ENCODE data around the gene ATP5F1D. TPM values are rescaled to one million over a fixed set of nuclear protein-coding genes. Genes with fewer than 3 reads are reported as not detected.

ATP5F1D gene
- total and polyA plus RNA-seq, 2 of the 8 experiments (the other 6 are each of a cell fraction or from before 2014, with no cell fraction given), result 174 to 249 TPM

DNA sequence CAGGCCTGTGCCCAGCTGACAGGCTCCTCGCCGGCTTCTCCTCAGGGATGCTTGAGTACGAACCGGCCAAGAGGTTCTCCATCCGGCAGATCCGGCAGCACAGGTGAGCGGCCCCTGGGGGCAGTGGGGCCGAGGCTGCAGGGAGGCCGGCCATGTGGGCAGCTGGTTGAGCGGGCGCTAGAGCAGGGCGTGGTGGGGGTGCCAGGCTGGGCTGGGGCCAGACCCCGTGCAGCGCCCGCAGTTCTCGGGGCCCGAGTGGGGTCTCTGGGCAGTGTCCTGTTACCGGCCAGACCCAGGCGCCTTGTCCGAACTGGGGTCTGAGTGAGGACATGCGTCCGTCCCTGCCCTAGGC, 19.7 kb upstream of the ATP5F1D start:
- no peaks in the 10 kb centered on the region for H3K9me3 ChIP-seq (ENCODE audit: insufficient read depth in 2 of 2, low read depth in 1 of 2, low read length in 1 of 2)
- no peak overlapping the region for H3K9ac ChIP-seq (replicated peaks in 1 of 4; ENCODE audit: extremely low read depth in 1 of 4, low read depth in 3 of 4, low read length in 3 of 4)
- peaks cover 0 to 2% (median 1%) of the 10 kb centered on the region in 4 experiments; a peak in 3 of 7 replicates for H3K4me1 ChIP-seq (replicated peaks in 1 of 4; ENCODE audit: control insufficient read depth in 3 of 4, insufficient read depth in 4 of 4, low read length in 3 of 4)
- H3K79me2 ChIP-seq (ENCODE audit: control insufficient read depth in 1 of 2, insufficient read depth in 2 of 2, low read length in 2 of 2), result peaks cover 0 to 18% of the 10 kb centered on the region in 2 experiments; a peak in 2 of 4 replicates
- H3K4me2 ChIP-seq (ENCODE audit: insufficient read depth in 1 of 2, low read depth in 2 of 2, low read length in 2 of 2), result no peak overlapping the region
- no peak overlapping the region for H3K27ac ChIP-seq (ENCODE audit: low read depth, low read length)
- H4K20me1 ChIP-seq (replicated peaks in 1 of 2; ENCODE audit: control insufficient read depth in 1 of 2, insufficient read depth in 2 of 2, low read length in 2 of 2), result peaks cover 23 to 35% of the 10 kb centered on the region in 2 experiments
- H2BK12ac ChIP-seq (ENCODE audit: low read depth, low read length), result no peak overlapping the region
- no peak overlapping the region for H3K23ac ChIP-seq (ENCODE audit: insufficient read length)
- no peak overlapping the region for H4K91ac ChIP-seq (replicated peaks; ENCODE audit: insufficient read length, low read length)
- H2BK5ac ChIP-seq (ENCODE audit: low read depth, low read length), result no peak overlapping the region
- ChIA-PET CTCF (ENCODE audit: partially characterized antibody) (interaction anchor here (0.7 to 9.0 kb wide), 24 partner anchors 10 to 189 kb away, joined by 3 to 56 read pairs (median 5); no protein-coding TSS in a partner anchor), POLR2A (ENCODE audit: partially characterized antibody) (interaction anchor here (0.9 to 2.1 kb wide), 9 partner anchors 8 to 203 kb away, joined by 3 to 10 read pairs (median 5); partner anchors contain the start of genes CBARP and CIRBP)
- H3K56ac ChIP-seq (replicated peaks; ENCODE audit: insufficient read length, low read depth, low read length), result no peak overlapping the region
- no peak overlapping the region for H3K4ac ChIP-seq (replicated peaks; ENCODE audit: insufficient read length, low read depth, low read length)
- H3K36me3 ChIP-seq (ENCODE audit: control insufficient read depth in 2 of 4, insufficient read depth in 4 of 4, low read length in 3 of 4), result peaks cover 0 to 45% (median 0%) of the 10 kb centered on the region in 4 experiments; a peak in 3 of 8 replicates
- no peak overlapping the region for H2AK5ac ChIP-seq (ENCODE audit: low read depth, low read length)
- no peak overlapping the region for H2BK20ac ChIP-seq (ENCODE audit: low read length)
- no peak overlapping the region for H2BK120ac ChIP-seq (replicated peaks; ENCODE audit: low read depth, low read length)
- FAIRE-seq (no peak), DNase-seq (ENCODE audit: low read depth in 1 of 2, low spot score in 2 of 2) (no peak)
- no peaks in the 10 kb centered on the region for H3K27me3 ChIP-seq (replicated peaks in 1 of 4; ENCODE audit: control insufficient read depth in 3 of 4, extremely low read depth in 1 of 4, insufficient read depth in 3 of 4, low read length in 3 of 4)
- H3K4me3 ChIP-seq (ENCODE audit: extremely low read depth in 1 of 4, insufficient read depth in 2 of 4, low read depth in 3 of 4, low read length in 4 of 4), result no peak overlapping the region
- no peak overlapping the region for H3K14ac ChIP-seq (ENCODE audit: insufficient read length)
- 0 out of 2 replicates have a peak overlapping the region, but pooled peaks have one; percentile 35 for H4K8ac ChIP-seq (ENCODE audit: extremely low read depth, insufficient read depth, low read length)
- peaks cover 7% of the 10 kb centered on the region for H3K79me1 ChIP-seq (ENCODE audit: low read depth, low read length)
- no peak for TF ChIP-seq HDAC6 (IDR thresholded peaks at IDR 0.05; ENCODE audit: low read depth, low read length)
- TF ChIP-seq EGR1 (IDR thresholded peaks at IDR 0.05; ENCODE audit: borderline replicate concordance, low read depth, low read length), result no peak
- TF ChIP-seq SRF (IDR thresholded peaks at IDR 0.05; ENCODE audit: low read depth, low read length), result no peak
- TF ChIP-seq, protein P1, sequence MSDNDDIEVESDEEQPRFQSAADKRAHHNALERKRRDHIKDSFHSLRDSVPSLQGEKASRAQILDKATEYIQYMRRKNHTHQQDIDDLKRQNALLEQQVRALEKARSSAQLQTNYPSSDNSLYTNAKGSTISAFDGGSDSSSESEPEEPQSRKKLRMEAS (IDR thresholded peaks at IDR 0.05), result no peak
- 97% methylated on average over 15 of the region's 22 CpGs; no CpG with 5 or more reads in 1 of the 2 experiments for WGBS, 2 experiments (ENCODE audit: extremely low coverage in 1 of 2, insufficient coverage in 1 of 2, insufficient read length in 1 of 2, insufficient replicate concordance in 2 of 2, low coverage in 1 of 2, low lambda C conversion rate in 2 of 2, missing lambda C conversion rate in 1 of 2)
- no peak overlapping the region for H4K5ac ChIP-seq (ENCODE audit: insufficient read length, low read depth, low read length)
- no peak overlapping the region for H2BK15ac ChIP-seq (ENCODE audit: low read length)
- no peak overlapping the region for H3K18ac ChIP-seq (ENCODE audit: extremely low read depth, low read length)
- H3K23me2 ChIP-seq (ENCODE audit: low read depth, low read length), result no peaks in the 10 kb centered on the region
- H2AFZ ChIP-seq (ENCODE audit: low read length), result no peak overlapping the region

All from H1 (cell line).